GM12878 (cell line): ENCODE data around the gene KLHL5. TPM values are rescaled to one million over a fixed set of nuclear protein-coding genes. Genes with fewer than 3 reads are reported as not detected.

Experiments
- BMI1 ChIP-seq: fragments of 450-650 bp; IDR thresholded peaks from 2 replicates; pipeline ENCODE4 v1.6.1; 2016; ENCODE audit warnings: mild to moderate bottlenecking, moderate library complexity, borderline replicate concordance
- CBFB ChIP-seq: IDR thresholded peaks from 2 replicates; pipeline ENCODE4 v1.6.1; 2016; ENCODE audit warnings: antibody characterized with exemption, low read depth
- CHD4 ChIP-seq: fragments of 200-600 bp; sonication (generic); IDR thresholded peaks from 2 replicates; pipeline ENCODE4 v1.6.1; 2016; ENCODE audit warnings: mild to moderate bottlenecking
- CUX1 ChIP-seq: IDR thresholded peaks from 2 replicates; pipeline ENCODE4 v1.6.1; 2012; ENCODE audit warnings: improper control_type of control experiment, low read depth, low read length; ENCODE audit not compliant: insufficient replicate concordance
- EGR1 ChIP-seq, 2 experiments: IDR thresholded peaks; 1 replicate in 1 of 2; 2 replicates in 1 of 2; pipeline ENCODE4 v1.6.1; 2011 to 2012; ENCODE audit warnings: low read depth in 2 of 2, low read length in 2 of 2, borderline replicate concordance in 1 of 2, mild to moderate bottlenecking in 1 of 2, moderate library complexity in 1 of 2
- HCFC1 ChIP-seq: fragments of 150-350 bp; IDR thresholded peaks from 2 replicates; pipeline ENCODE4 v1.6.1; 2014; ENCODE audit warnings: low read length
- IKZF1 ChIP-seq: fragments of 450-650 bp; conservative IDR thresholded peaks from 2 replicates; pipeline ENCODE4 v1.6.1; 2017; ENCODE audit warnings: antibody characterized with exemption, mild to moderate bottlenecking
- KAT2A ChIP-seq: conservative IDR thresholded peaks from 2 replicates; pipeline ENCODE4 v1.6.1; 2011; ENCODE audit warnings: low read depth, low read length; ENCODE audit not compliant: control insufficient read depth
- MYC ChIP-seq: IDR thresholded peaks from 2 replicates; pipeline ENCODE4 v1.6.1; 2011; ENCODE audit warnings: mild to moderate bottlenecking, low read length, moderate library complexity, inconsistent platforms; ENCODE audit not compliant: insufficient read depth, insufficient replicate concordance, insufficient read length, severe bottlenecking
- NR2C2 ChIP-seq: IDR thresholded peaks from 2 replicates; pipeline ENCODE4 v1.6.1; 2011; ENCODE audit warnings: borderline replicate concordance, low read depth; ENCODE audit not compliant: control insufficient read depth, insufficient read length
- RBBP5 ChIP-seq: fragments of 200-600 bp; sonication (generic); conservative IDR thresholded peaks from 2 replicates; pipeline ENCODE4 v1.6.1; 2016
- RCOR1 ChIP-seq: conservative IDR thresholded peaks from 2 replicates; pipeline ENCODE4 v1.6.1; 2012; ENCODE audit warnings: low read depth, low read length, improper control_type of control experiment
- SIX5 ChIP-seq: IDR thresholded peaks from 2 replicates; pipeline ENCODE4 v1.6.1; 2011; ENCODE audit warnings: mild to moderate bottlenecking, low read depth, low read length, moderate library complexity; ENCODE audit not compliant: severe bottlenecking
- SREBF2 ChIP-seq: IDR thresholded peaks from 2 replicates; pipeline ENCODE4 v1.6.1; 2012; ENCODE audit warnings: mild to moderate bottlenecking, low read length
- TBL1XR1 ChIP-seq: IDR thresholded peaks from 2 replicates; pipeline ENCODE4 v1.6.1; 2012; ENCODE audit warnings: low read depth, low read length, improper control_type of control experiment
- TCF7 ChIP-seq: IDR thresholded peaks from 2 replicates; pipeline ENCODE4 v1.6.1; 2014; ENCODE audit warnings: antibody characterized with exemption, borderline replicate concordance
- ZBED1 ChIP-seq: IDR thresholded peaks from 2 replicates; pipeline ENCODE4 v1.6.1; 2016; ENCODE audit warnings: borderline replicate concordance
- polyA plus RNA-seq, 11 experiments: library from polyadenylated mRNA; depleted of rRNA in 4 of 11; unstranded in 6 of 11; stranded (reverse) in 5 of 11; fragments of >200 nt; fragmentation: Nextera tagmentation in 4 of 11; fragmentation: Illumina TruSeq in 1 of 11; extraction: Ambion mirVana in 4 of 11; extraction: Trizol in 1 of 11; gene quantifications; 1 replicate in 1 of 11; 2 replicates in 10 of 11; pipeline versions ENCODE4 v1.2.1 to v1.2.3, GENCODE V29; 2011 to 2016; ENCODE audit warnings: inconsistent platforms in 2 of 11, missing spikeins in 2 of 11, low read depth in 1 of 11
- total RNA-seq, 4 experiments: library from RNA; depleted of rRNA in 3 of 4; stranded (reverse); fragments of >200 nt in 3 of 4; fragmentation: Illumina TruSeq in 1 of 4; extraction: Trizol in 1 of 4; gene quantifications; 2 replicates each; pipeline versions ENCODE4 v1.2.1 to v1.2.3, GENCODE V29; 2013 to 2021
- TF ChIP-seq, protein P1 (sequence below): fragments of 450-650 bp; formaldehyde crosslinking; IDR thresholded peaks from 2 replicates; pipeline ENCODE4 v1.5.0; 2022; ENCODE audit warnings: mild to moderate bottlenecking, missing genetic modification characterization
- TF ChIP-seq, protein P2 (sequence below): fragments of 450-650 bp; conservative IDR thresholded peaks from 2 replicates; pipeline ENCODE4 v1.6.1; 2017; ENCODE audit warnings: mild to moderate bottlenecking, moderate library complexity

KLHL5 gene
- total and polyA plus RNA-seq, 10 of the 15 experiments (the other 5 are each of a cell fraction or from before 2014, with no cell fraction given), result 4.7 to 27.3 (median 12.6) TPM

GRCh38 chr4:39032218-39033085, 29.6 kb upstream of the KLHL5 start, which contains the start of gene TMEM156 (continued):
- TF ChIP-seq, protein P1, sequence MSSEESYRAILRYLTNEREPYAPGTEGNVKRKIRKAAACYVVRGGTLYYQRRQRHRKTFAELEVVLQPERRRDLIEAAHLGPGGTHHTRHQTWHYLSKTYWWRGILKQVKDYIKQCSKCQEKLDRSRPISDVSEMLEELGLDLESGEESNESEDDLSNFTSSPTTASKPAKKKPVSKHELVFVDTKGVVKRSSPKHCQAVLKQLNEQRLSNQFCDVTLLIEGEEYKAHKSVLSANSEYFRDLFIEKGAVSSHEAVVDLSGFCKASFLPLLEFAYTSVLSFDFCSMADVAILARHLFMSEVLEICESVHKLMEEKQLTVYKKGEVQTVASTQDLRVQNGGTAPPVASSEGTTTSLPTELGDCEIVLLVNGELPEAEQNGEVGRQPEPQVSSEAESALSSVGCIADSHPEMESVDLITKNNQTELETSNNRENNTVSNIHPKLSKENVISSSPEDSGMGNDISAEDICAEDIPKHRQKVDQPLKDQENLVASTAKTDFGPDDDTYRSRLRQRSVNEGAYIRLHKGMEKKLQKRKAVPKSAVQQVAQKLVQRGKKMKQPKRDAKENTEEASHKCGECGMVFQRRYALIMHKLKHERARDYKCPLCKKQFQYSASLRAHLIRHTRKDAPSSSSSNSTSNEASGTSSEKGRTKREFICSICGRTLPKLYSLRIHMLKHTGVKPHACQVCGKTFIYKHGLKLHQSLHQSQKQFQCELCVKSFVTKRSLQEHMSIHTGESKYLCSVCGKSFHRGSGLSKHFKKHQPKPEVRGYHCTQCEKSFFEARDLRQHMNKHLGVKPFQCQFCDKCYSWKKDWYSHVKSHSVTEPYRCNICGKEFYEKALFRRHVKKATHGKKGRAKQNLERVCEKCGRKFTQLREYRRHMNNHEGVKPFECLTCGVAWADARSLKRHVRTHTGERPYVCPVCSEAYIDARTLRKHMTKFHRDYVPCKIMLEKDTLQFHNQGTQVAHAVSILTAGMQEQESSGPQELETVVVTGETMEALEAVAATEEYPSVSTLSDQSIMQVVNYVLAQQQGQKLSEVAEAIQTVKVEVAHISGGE, result no peak
- peak; percentile 91 for TF ChIP-seq TBL1XR1
- TF ChIP-seq MYC, result no peak
- TF ChIP-seq RCOR1, result 0 out of 2 replicates have a peak, but pooled peaks have one; percentile 49
- TF ChIP-seq CHD4, result no peak
- no peak for TF ChIP-seq KAT2A
- 0 out of 2 replicates have a peak, but pooled peaks have one; percentile 12 for TF ChIP-seq BMI1
- peak; percentile 88 for TF ChIP-seq IKZF1
- TF ChIP-seq RBBP5, result no peak
- no peak for TF ChIP-seq NR2C2
- TF ChIP-seq HCFC1, result no peak
- peak in 1 of 2 experiments; percentile 34; a peak in 1 of 3 replicates for TF ChIP-seq EGR1 (IDR thresholded peaks at IDR 0.05; ENCODE audit: borderline replicate concordance in 1 of 2, low read depth in 2 of 2, low read length in 2 of 2)
- TF ChIP-seq ZBED1, result peak; percentile 17; the same call in 1 of the 2 replicates
- TF ChIP-seq CBFB, result peak; percentile 16; the same call in 1 of the 2 replicates
- no peak for TF ChIP-seq CUX1
- TF ChIP-seq, protein P2, sequence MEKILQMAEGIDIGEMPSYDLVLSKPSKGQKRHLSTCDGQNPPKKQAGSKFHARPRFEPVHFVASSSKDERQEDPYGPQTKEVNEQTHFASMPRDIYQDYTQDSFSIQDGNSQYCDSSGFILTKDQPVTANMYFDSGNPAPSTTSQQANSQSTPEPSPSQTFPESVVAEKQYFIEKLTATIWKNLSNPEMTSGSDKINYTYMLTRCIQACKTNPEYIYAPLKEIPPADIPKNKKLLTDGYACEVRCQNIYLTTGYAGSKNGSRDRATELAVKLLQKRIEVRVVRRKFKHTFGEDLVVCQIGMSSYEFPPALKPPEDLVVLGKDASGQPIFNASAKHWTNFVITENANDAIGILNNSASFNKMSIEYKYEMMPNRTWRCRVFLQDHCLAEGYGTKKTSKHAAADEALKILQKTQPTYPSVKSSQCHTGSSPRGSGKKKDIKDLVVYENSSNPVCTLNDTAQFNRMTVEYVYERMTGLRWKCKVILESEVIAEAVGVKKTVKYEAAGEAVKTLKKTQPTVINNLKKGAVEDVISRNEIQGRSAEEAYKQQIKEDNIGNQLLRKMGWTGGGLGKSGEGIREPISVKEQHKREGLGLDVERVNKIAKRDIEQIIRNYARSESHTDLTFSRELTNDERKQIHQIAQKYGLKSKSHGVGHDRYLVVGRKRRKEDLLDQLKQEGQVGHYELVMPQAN, result no peak
- no peak for TF ChIP-seq TCF7
- TF ChIP-seq SREBF2, result no peak
- TF ChIP-seq SIX5, result no peak
